IPS-18c (cell line): ENCODE measurements around the gene NTRK2.
"Not testable (repeated sequence)": the region's sequence is repeated elsewhere in the genome, so short reads cannot be mapped to it uniquely, and the experiment has no call there.

ENCODE experiments used
- H3K4me3 ChIP-seq: 2 replicates; pipeline ENCODE4 v1.7.0; 2013; ENCODE audit warnings: low read depth, mild to moderate bottlenecking, low read length, moderate library complexity; ENCODE audit not compliant: insufficient read depth
- H3K9me3 ChIP-seq: one replicate; pipeline ENCODE4 v1.6.1; 2013; ENCODE audit warnings: mild to moderate bottlenecking, low read length, moderate library complexity; ENCODE audit not compliant: control insufficient read depth, insufficient read depth

NTRK2 gene

GRCh38 chr9:84867186-84867585 is 197.7 kb downstream of the NTRK2 start:
- H3K9me3 ChIP-seq = peaks cover 2% of the 10 kb centered on the region
- H3K4me3 ChIP-seq = no peak overlapping the region

- Histone ChIP-seq H3K9me3 (peaks cover 2% of the 10 kb centered on the region), H3K4me3 (no peak overlapping the region)
Observed at GRCh38 chr9:84869091-84869490, 199.6 kb downstream of the NTRK2 start.

GRCh38 chr9:84871983-84872382 is 202.5 kb downstream of the NTRK2 start:
- Histone ChIP-seq H3K9me3 (peaks cover 2% of the 10 kb centered on the region), H3K4me3 (no peak overlapping the region)

GRCh38 chr9:84874022-84874421 is 204.5 kb downstream of the NTRK2 start:
- Histone ChIP-seq H3K9me3 (no peaks in the 10 kb centered on the region), H3K4me3 (no peak overlapping the region)

GRCh38 chr9:84874596-84874995 is 205.1 kb downstream of the NTRK2 start:
- Histone ChIP-seq H3K4me3 (no peak overlapping the region), H3K9me3 (no peaks in the 10 kb centered on the region)

GRCh38 chr9:84875193-84875592 is 205.7 kb downstream of the NTRK2 start:
- H3K9me3 ChIP-seq = no peaks in the 10 kb centered on the region
- no peak overlapping the region for H3K4me3 ChIP-seq

GRCh38 chr9:84879631-84880030 is 210.1 kb downstream of the NTRK2 start:
- H3K9me3 ChIP-seq = no peaks in the 10 kb centered on the region
- H3K4me3 ChIP-seq = no peak overlapping the region

GRCh38 chr9:84880835-84881234 is 211.3 kb downstream of the NTRK2 start:
- no peak overlapping the region for H3K4me3 ChIP-seq
- H3K9me3 ChIP-seq = no peaks in the 10 kb centered on the region

GRCh38 chr9:84886866-84887265 is 217.3 kb downstream of the NTRK2 start:
- Histone ChIP-seq H3K9me3 (no peaks in the 10 kb centered on the region), H3K4me3 (no peak overlapping the region)

GRCh38 chr9:84891924-84892323 is 222.4 kb downstream of the NTRK2 start:
- H3K9me3 ChIP-seq = no peaks in the 10 kb centered on the region
- no peak overlapping the region for H3K4me3 ChIP-seq

GRCh38 chr9:84893419-84894128 is 224.0 kb downstream of the NTRK2 start:
- Histone ChIP-seq H3K9me3 (no peaks in the 10 kb centered on the region), H3K4me3 (no peak overlapping the region)

- Histone ChIP-seq H3K9me3 (no peaks in the 10 kb centered on the region), H3K4me3 (no peak overlapping the region)
Observed at GRCh38 chr9:84894859-84895258, 225.3 kb downstream of the NTRK2 start.

GRCh38 chr9:84897362-84898094 is 228.0 kb downstream of the NTRK2 start:
- no peak overlapping the region for H3K4me3 ChIP-seq
- H3K9me3 ChIP-seq = no peaks in the 10 kb centered on the region

GRCh38 chr9:84898188-84898587 is 228.7 kb downstream of the NTRK2 start:
- H3K4me3 ChIP-seq = no peak overlapping the region

GRCh38 chr9:84898618-84899017 is 229.1 kb downstream of the NTRK2 start:
- not testable (repeated sequence) for H3K9me3 ChIP-seq, H3K4me3 ChIP-seq

More at GRCh38 chr9:84898188-84898587, 228.7 kb downstream of the NTRK2 start:
- no peaks in the 10 kb centered on the region for H3K9me3 ChIP-seq

- no peak overlapping the region for H3K4me3 ChIP-seq
Observed at GRCh38 chr9:84899326-84899725, 229.8 kb downstream of the NTRK2 start.

GRCh38 chr9:84900421-84900820 is 230.9 kb downstream of the NTRK2 start:
- Histone ChIP-seq H3K9me3 (no peaks in the 10 kb centered on the region), H3K4me3 (no peak overlapping the region)

More at GRCh38 chr9:84899326-84899725, 229.8 kb downstream of the NTRK2 start:
- H3K9me3 ChIP-seq = no peaks in the 10 kb centered on the region

- Histone ChIP-seq H3K4me3 (no peak overlapping the region), H3K9me3 (peaks cover 2% of the 10 kb centered on the region)
Observed at GRCh38 chr9:84903963-84904362, 234.4 kb downstream of the NTRK2 start.
